ACC112 (cell line): ENCODE results near the gene MASTL.
A peak's percentile ranks its signal among the peaks of the same experiment; 100 is the strongest.
"Not testable (repeated sequence)": the region's sequence is repeated elsewhere in the genome, so short reads cannot be mapped to it uniquely, and the experiment has no call there.

ENCODE experiments used
- H2AFZ ChIP-seq: fragments of 200-600 bp; sonication (generic); one replicate; pipeline ENCODE4 v1.6.0; 2017; ENCODE audit warnings: antibody characterized with exemption, low read length; ENCODE audit not compliant: unreplicated experiment
- H3K27ac ChIP-seq: fragments of 200-600 bp; sonication (generic); 2 replicates; pipeline ENCODE4 v1.5.1; 2014; ENCODE audit warnings: low read depth, mild to moderate bottlenecking, antibody characterized with exemption, low read length, moderate library complexity
- H3K27me3 ChIP-seq: fragments of 200-600 bp; sonication (generic); 2 replicates; pipeline ENCODE4 v1.6.1; 2014; ENCODE audit warnings: mild to moderate bottlenecking, antibody characterized with exemption, low read length, moderate library complexity, mixed read lengths; ENCODE audit not compliant: insufficient read depth
- H3K36me3 ChIP-seq: fragments of 200-600 bp; sonication (generic); 2 replicates; pipeline ENCODE4 v1.6.1; 2016; ENCODE audit warnings: mild to moderate bottlenecking, antibody characterized with exemption, low read length, moderate library complexity, mixed read lengths; ENCODE audit not compliant: insufficient read depth
- H3K4me1 ChIP-seq: fragments of 200-600 bp; sonication (generic); one replicate; pipeline ENCODE4 v1.6.1; 2016; ENCODE audit warnings: low read length, mixed read lengths; ENCODE audit not compliant: insufficient read depth, unreplicated experiment, control insufficient read depth
- H3K4me3 ChIP-seq: fragments of 200-600 bp; sonication (generic); 2 replicates; pipeline ENCODE4 v1.5.1; 2014; ENCODE audit warnings: mild to moderate bottlenecking, low read depth, low read length
- H3K79me2 ChIP-seq: fragments of 200-600 bp; sonication (generic); one replicate; pipeline ENCODE4 v1.6.0; 2016; ENCODE audit warnings: low read length; ENCODE audit not compliant: control insufficient read depth, unreplicated experiment, insufficient read depth

Gene MASTL

GRCh38 chr10:27156566-27156965, 1.4 kb downstream of the MASTL start:
- H3K27ac ChIP-seq, result peak overlapping the region; percentile 94
- peaks cover 25% of the 10 kb centered on the region for H3K4me1 ChIP-seq
- peak overlapping the region; percentile 84 for H3K4me3 ChIP-seq
- not testable (repeated sequence) for H3K27me3 ChIP-seq, H2AFZ ChIP-seq
- peaks cover 65% of the 10 kb centered on the region for H3K79me2 ChIP-seq
- peaks cover 11% of the 10 kb centered on the region for H3K36me3 ChIP-seq

GRCh38 chr10:27157150-27157549, 2.0 kb downstream of the MASTL start:
- Histone ChIP-seq H3K36me3 (peaks cover 15% of the 10 kb centered on the region), H2AFZ (no peak overlapping the region), H3K4me3 (peak overlapping the region; percentile 84), H3K79me2 (peaks cover 60% of the 10 kb centered on the region), H3K27ac (peak overlapping the region; percentile 30; the same call in 1 of the 2 replicates), H3K27me3 (no peaks in the 10 kb centered on the region), H3K4me1 (peaks cover 25% of the 10 kb centered on the region)

- Histone ChIP-seq H3K4me1 (peaks cover 19% of the 10 kb centered on the region), H3K36me3 (peaks cover 15% of the 10 kb centered on the region), H3K27ac (no peak overlapping the region), H3K4me3 (peak overlapping the region; percentile 42), H2AFZ (no peak overlapping the region), H3K79me2 (peaks cover 47% of the 10 kb centered on the region), H3K27me3 (no peaks in the 10 kb centered on the region)
Measured at GRCh38 chr10:27158421-27158820, 3.3 kb downstream of the MASTL start.

DNA sequence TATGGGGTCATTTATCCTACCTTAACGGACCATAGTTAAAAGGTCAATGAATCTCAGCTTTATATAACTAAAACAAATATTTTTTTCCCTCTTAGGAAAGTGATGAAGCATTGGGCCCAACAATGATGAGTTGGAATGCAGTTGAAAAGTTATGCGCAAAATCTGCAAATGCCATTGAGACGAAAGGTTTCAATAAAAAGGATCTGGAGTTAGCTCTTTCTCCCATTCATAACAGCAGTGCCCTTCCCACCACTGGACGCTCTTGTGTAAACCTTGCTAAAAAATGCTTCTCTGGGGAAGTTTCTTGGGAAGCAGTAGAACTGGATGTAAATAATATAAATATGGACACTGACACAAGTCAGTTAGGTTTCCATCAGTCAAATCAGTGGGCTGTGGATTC, 14.7 kb downstream of the MASTL start:
- no peaks in the 10 kb centered on the region for H3K27me3 ChIP-seq
- H2AFZ ChIP-seq, result no peak overlapping the region
- peaks cover 54% of the 10 kb centered on the region for H3K36me3 ChIP-seq

GRCh38 chr10:27188259-27188658, 33.1 kb downstream of the MASTL start:
- Histone ChIP-seq H2AFZ (no peak overlapping the region), H3K36me3 (peaks cover 22% of the 10 kb centered on the region; the same call in 1 of the 2 replicates), H3K27me3 (no peaks in the 10 kb centered on the region), H3K27ac (no peak overlapping the region), H3K4me1 (peaks cover 12% of the 10 kb centered on the region), H3K79me2 (no peaks in the 10 kb centered on the region), H3K4me3 (no peak overlapping the region)

More for the DNA sequence above, 14.7 kb downstream of the MASTL start:
- Histone ChIP-seq H3K4me3 (no peak overlapping the region), H3K4me1 (no peaks in the 10 kb centered on the region), H3K27ac (no peak overlapping the region), H3K79me2 (no peaks in the 10 kb centered on the region)

- Histone ChIP-seq H3K4me3 (no peak overlapping the region), H3K36me3 (peaks cover 18% of the 10 kb centered on the region; the same call in 1 of the 2 replicates), H3K27me3 (no peaks in the 10 kb centered on the region), H3K79me2 (no peaks in the 10 kb centered on the region), H3K4me1 (peaks cover 12% of the 10 kb centered on the region), H2AFZ (no peak overlapping the region), H3K27ac (no peak overlapping the region)
Measured at GRCh38 chr10:27188897-27189296, 33.7 kb downstream of the MASTL start.

- Histone ChIP-seq H3K27me3 (no peaks in the 10 kb centered on the region), H3K79me2 (no peaks in the 10 kb centered on the region), H3K27ac (no peak overlapping the region), H3K4me3 (no peak overlapping the region), H3K36me3 (peaks cover 10% of the 10 kb centered on the region; the same call in 1 of the 2 replicates), H3K4me1 (peaks cover 12% of the 10 kb centered on the region), H2AFZ (no peak overlapping the region)
Measured at GRCh38 chr10:27190508-27190907, 35.4 kb downstream of the MASTL start.

GRCh38 chr10:27192284-27192683, 37.1 kb downstream of the MASTL start:
- no peaks in the 10 kb centered on the region for H3K27me3 ChIP-seq
- peaks cover 12% of the 10 kb centered on the region for H3K4me1 ChIP-seq
- H3K27ac ChIP-seq, result peak overlapping the region; percentile 73
- H2AFZ ChIP-seq, result no peak overlapping the region
- no peaks in the 10 kb centered on the region for H3K36me3 ChIP-seq
- no peak overlapping the region for H3K4me3 ChIP-seq
- H3K79me2 ChIP-seq, result no peaks in the 10 kb centered on the region

- Histone ChIP-seq H3K4me1 (no peaks in the 10 kb centered on the region), H3K27me3 (no peaks in the 10 kb centered on the region), H2AFZ (no peak overlapping the region), H3K36me3 (peaks cover 5% of the 10 kb centered on the region; the same call in 1 of the 2 replicates), H3K79me2 (no peaks in the 10 kb centered on the region), H3K4me3 (no peak overlapping the region), H3K27ac (no peak overlapping the region)
Measured at GRCh38 chr10:27197980-27198620, 42.9 kb downstream of the MASTL start.

DNA sequence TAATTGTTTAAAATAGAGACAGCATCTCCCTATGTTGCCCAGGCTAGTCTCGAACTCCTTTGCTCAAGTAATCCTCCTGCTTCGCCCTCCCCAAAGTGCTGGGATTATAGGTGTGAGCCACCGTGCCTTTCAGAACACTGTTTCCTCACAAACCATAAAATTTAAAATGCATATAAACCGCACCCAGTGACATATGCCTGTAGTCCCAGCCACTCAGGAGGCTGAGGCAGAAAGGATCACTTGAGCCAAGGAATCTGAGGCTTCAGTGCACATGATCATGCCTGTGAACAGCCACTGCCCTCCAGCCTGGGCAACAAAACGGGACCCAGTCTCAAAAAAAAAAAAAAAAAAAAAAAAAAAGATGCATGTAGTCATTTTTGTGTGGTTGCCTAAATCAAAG, 48.7 kb downstream of the MASTL start:
- Histone ChIP-seq H3K79me2 (no peaks in the 10 kb centered on the region), H3K4me1 (no peaks in the 10 kb centered on the region), H3K27ac (no peak overlapping the region), H3K36me3 (peaks cover 6% of the 10 kb centered on the region; the same call in 1 of the 2 replicates), H3K27me3 (no peaks in the 10 kb centered on the region), H2AFZ (no peak overlapping the region), H3K4me3 (no peak overlapping the region)

DNA sequence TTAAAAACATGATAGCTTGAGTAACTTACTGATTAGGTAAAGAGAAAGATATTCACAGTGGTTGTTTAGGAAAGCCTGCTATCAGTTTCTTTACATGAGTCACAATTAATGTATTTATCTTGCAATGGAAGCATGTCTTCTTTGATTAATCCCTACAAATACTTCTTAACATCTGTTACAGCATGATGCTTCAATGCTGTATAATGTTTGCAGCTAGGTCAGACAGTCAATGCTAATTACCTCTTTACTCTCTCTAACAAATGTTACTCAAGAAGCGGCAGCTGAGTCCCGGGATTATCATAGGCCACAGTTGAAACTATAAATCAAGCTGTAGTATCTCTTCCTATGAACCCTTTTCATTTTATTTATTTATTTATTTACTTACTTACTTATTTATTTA, 52.2 kb downstream of the MASTL start:
- no peak overlapping the region for H3K27ac ChIP-seq
- no peak overlapping the region for H2AFZ ChIP-seq
- no peaks in the 10 kb centered on the region for H3K27me3 ChIP-seq
- no peaks in the 10 kb centered on the region for H3K4me1 ChIP-seq
- peaks cover 10% of the 10 kb centered on the region for H3K36me3 ChIP-seq
- H3K4me3 ChIP-seq, result no peak overlapping the region
- no peaks in the 10 kb centered on the region for H3K79me2 ChIP-seq
